Stimulated activated CD8-positive, alpha-beta memory T cell treated with anti-CD3 and anti-CD28 coated beads, Interleukin-15, amount 100 ng/mL, for 24 hours (primary cell): ENCODE results near the gene TNS3.

Experiments
- DNase-seq: peaks from one replicate; pipeline ENCODE4 v3.0.0-alpha.2; 2020; ENCODE audit warnings: low read depth

The TNS3 gene

DNA sequence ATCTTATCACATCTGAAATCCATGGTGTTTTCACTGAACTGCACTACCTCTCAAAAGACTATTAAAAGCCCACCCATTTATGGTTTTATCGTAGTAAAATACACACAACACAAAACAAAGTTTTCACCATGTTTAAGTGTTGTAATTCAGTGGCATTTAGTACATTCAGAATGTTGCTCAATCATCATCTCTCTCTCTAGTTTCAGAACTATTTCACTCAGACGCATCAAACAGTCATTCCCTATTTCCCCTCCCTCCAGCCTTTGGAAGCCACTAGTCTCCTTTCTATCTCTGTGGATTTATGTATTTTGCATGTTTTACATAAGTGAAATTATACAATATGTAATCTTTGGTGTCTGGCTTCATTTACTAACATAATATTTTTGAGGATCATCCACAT lies 332.6 kb downstream of the TNS3 start:
- DNase-seq = no peak

GRCh38 chr7:47248797-47249196 lies 333.1 kb downstream of the TNS3 start:
- DNase-seq = no peak

GRCh38 chr7:47247132-47247531 lies 334.8 kb downstream of the TNS3 start:
- DNase-seq = no peak

GRCh38 chr7:47244692-47245091 lies 337.2 kb downstream of the TNS3 start:
- no peak for DNase-seq

DNA sequence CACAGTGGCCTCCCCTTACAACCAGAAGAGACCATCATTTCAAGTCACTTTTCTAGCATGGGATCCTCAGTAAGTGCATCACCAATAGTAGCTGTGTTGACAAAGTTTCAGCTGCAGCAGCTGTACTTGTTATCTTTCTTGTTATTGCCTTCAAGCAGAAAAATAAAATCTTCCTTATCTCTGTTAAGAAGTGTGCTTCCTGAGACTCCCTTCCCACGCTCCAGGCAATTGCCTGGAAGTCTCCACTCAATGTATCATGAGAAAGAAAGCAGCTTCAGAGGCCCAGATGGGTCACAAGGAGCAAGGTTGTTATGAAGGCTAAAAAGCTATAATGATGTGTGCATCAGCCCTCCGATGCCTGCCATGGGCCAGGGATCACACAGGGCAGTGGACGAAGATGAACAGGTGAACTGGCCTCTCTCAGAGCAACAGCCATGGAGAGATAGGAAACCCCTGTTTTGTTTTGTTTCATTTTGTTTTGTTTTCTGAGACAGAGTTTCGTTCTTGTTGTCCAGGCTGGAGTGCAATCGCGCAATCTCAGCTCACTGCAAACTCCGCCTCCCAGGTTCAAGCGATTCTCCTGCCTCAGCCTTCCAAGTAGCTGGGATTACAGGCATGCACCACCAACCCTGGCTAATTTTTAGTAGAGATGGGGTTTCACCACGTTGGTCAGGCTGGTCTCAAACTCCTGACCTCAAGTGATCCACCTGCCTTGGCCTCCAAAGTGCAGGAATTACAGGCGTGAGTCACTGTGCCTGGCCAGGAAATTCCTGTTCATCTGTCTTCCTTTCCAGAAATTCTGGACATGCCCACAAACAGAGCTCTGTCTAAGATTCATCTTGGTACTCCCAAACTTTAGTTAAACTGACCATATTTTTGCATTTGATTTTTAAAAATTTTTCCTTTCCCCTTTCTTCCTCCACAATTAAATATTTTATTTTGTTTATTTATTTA lies 340.5 kb downstream of the TNS3 start:
- no peak for DNase-seq

DNA sequence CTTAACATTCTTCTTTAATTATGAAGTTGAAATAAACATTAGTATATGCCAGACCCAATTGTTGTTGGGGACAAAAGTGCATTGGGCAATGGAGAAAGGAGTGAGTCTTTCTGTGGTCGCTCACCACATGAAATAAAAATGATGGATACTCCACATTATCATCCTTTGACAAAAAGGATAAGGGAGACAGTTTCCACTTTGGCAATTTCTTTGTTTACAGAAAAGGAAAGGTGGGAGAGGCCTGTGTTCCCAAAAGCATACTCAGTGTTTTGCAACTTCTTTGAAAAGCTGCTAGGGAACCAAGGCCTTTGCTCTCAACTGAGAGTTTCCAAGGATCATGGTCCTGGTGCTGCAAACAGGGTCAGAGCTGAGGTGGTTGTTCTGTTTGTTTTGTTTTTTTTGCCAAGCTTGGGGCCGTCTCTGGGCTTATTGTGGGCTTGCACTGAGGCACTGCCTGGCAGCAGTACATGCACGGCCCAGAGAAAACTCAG lies 341.9 kb downstream of the TNS3 start:
- no peak for DNase-seq

GRCh38 chr7:47239034-47239433 lies 342.9 kb downstream of the TNS3 start:
- no peak for DNase-seq

GRCh38 chr7:47236480-47237129 lies 345.3 kb downstream of the TNS3 start:
- DNase-seq = no peak

DNA sequence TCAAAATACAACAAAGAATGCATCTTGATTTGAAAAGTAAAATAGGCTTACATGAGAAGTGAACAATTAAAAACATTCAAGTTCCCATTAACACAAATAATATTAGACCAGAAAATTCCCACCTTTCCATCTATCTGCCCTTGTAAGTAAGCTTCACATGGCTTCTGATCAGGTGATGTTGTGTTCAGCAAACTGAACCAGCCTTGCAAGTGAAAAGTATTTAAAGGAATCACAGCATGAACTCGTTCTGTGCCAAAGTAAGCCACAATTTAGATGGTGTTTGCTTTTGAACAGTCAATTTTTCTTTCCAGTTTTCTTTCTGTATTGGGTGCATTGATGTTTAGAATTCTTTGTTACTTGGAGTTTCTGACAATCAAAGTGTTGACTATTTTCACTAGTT lies 347.9 kb downstream of the TNS3 start:
- no peak for DNase-seq

GRCh38 chr7:47232751-47233412 lies 349.0 kb downstream of the TNS3 start:
- no peak for DNase-seq

DNA sequence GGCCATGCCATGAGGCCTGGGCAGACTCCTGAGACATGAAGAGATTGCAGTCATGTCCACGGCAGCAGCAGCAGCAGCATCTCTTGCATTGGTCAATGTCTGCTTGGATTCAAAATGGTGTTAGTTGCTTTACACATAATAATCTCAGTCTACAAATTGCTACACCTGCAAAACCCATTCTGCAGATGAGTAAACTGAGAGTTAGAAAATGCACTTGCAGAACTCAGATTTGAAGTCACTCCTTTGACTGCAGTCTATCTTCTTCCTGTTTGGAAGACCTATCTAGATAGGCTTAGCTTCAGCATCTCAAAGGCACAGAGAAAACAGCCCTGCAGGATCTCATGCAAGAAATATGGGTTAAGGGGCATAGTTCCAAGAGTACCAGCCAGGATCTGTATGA lies 350.3 kb downstream of the TNS3 start:
- DNase-seq = no peak

- DNase-seq = no peak
Measured at GRCh38 chr7:47231032-47231431, 350.9 kb downstream of the TNS3 start.

- DNase-seq = no peak
Measured at GRCh38 chr7:47228386-47229014, 353.4 kb downstream of the TNS3 start.

DNA sequence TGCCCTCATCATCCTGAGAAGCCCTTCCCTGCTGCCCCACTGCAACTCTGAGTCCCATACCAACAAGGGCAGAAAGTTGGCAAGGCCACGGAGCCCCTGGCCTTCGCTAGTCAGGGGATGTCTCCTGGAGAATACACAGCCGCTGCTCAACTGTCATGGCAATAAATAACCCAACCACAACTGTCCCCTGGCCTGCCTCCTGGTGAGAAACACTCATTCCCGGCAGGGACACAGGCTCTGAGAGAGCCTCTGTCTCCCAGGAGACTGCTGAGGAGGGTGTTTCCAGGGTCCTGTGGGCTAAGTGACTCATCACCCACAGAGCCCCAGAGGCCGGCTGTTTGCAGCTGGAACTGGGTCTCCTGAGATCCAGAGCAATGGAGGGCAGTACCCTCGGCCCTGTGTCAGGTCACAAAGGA lies 354.1 kb downstream of the TNS3 start:
- no peak for DNase-seq

GRCh38 chr7:47226696-47227095 lies 355.2 kb downstream of the TNS3 start:
- DNase-seq = no peak

GRCh38 chr7:47225387-47226131 lies 356.4 kb downstream of the TNS3 start:
- DNase-seq = no peak
